Measurements from ENCODE around the gene CPSF4L. TPM values are rescaled to one million over a fixed set of nuclear protein-coding genes. Genes with fewer than 3 reads are reported as not detected.

CPSF4L gene
- total and polyA plus RNA-seq, 2 of the 13 experiments (the other 11 are each of a cell fraction or from before 2014, with no cell fraction given) = 0.73 to 1.6 TPM

- TF ChIP-seq ZBTB10 (CRISPR knock-in tag; IDR thresholded peaks at IDR 0.05; ENCODE audit: borderline replicate concordance) (no peak), ARNTL (CRISPR knock-in tag; IDR thresholded peaks at IDR 0.05) (peak; percentile 86; the same call in 1 of the 2 replicates), E2F5 (CRISPR knock-in tag; conservative IDR thresholded peaks at IDR 0.05) (no peak), PTBP1 (IDR thresholded peaks at IDR 0.05; ENCODE audit: low read depth, low read length, poor library complexity, severe bottlenecking) (no peak), ZHX1 (CRISPR knock-in tag; IDR thresholded peaks at IDR 0.05; ENCODE audit: low read depth) (peak; percentile 95), ZNF562 (CRISPR knock-in tag; IDR thresholded peaks at IDR 0.05; ENCODE audit: borderline replicate concordance) (no peak), PREB (CRISPR knock-in tag; IDR thresholded peaks at IDR 0.05) (no peak), ZFX (CRISPR knock-in tag; IDR thresholded peaks at IDR 0.05; ENCODE audit: low read depth) (peak; percentile 67), NFYB (CRISPR knock-in tag; IDR thresholded peaks at IDR 0.05) (peak; percentile 7; the same call in 1 of the 2 replicates), TGIF2 (CRISPR knock-in tag; IDR thresholded peaks at IDR 0.05) (no peak), ZNF441 (CRISPR knock-in tag; IDR thresholded peaks at IDR 0.05; ENCODE audit: borderline replicate concordance) (peak; percentile 35; the same call in 1 of the 2 replicates), KLF15 (CRISPR knock-in tag; IDR thresholded peaks at IDR 0.05; ENCODE audit: borderline replicate concordance) (no peak; the same call in 1 of the 2 replicates), HNRNPUL1 (IDR thresholded peaks at IDR 0.05; ENCODE audit: low read depth, low read length) (no peak), SMAD9 (CRISPR knock-in tag; IDR thresholded peaks at IDR 0.05) (no peak), KDM3A (CRISPR knock-in tag; IDR thresholded peaks at IDR 0.05; ENCODE audit: low read depth) (peak; percentile 95; the same call in 1 of the 2 replicates), HNRNPLL (IDR thresholded peaks at IDR 0.05; ENCODE audit: low read depth, low read length, poor library complexity, severe bottlenecking) (peak; percentile 24), KLF9 (CRISPR knock-in tag; IDR thresholded peaks at IDR 0.05; ENCODE audit: low read depth) (no peak), ZBTB25 (CRISPR knock-in tag; IDR thresholded peaks at IDR 0.05) (peak; percentile 84), SRF (IDR thresholded peaks at IDR 0.05; ENCODE audit: low read depth, low read length) (no peak), RARA (CRISPR knock-in tag; IDR thresholded peaks at IDR 0.05) (peak; percentile 98), SRY (CRISPR knock-in tag; IDR thresholded peaks at IDR 0.05) (0 out of 2 replicates have a peak, but pooled peaks have one; percentile 12)
Observed at GRCh38 chr17:73288534-73289302, 27.0 kb upstream of the CPSF4L start (continued).

All from HepG2 (cell line).